ENCODE measurements around the gene LYST. TPM values are rescaled to one million over a fixed set of nuclear protein-coding genes. Genes with fewer than 3 reads are reported as not detected.
"Not testable (repeated sequence)": the region's sequence is repeated elsewhere in the genome, so short reads cannot be mapped to it uniquely, and the experiment has no call there.

LYST gene
- total RNA-seq, 1 donor from 2014 or later, result 11.4 TPM

DNA sequence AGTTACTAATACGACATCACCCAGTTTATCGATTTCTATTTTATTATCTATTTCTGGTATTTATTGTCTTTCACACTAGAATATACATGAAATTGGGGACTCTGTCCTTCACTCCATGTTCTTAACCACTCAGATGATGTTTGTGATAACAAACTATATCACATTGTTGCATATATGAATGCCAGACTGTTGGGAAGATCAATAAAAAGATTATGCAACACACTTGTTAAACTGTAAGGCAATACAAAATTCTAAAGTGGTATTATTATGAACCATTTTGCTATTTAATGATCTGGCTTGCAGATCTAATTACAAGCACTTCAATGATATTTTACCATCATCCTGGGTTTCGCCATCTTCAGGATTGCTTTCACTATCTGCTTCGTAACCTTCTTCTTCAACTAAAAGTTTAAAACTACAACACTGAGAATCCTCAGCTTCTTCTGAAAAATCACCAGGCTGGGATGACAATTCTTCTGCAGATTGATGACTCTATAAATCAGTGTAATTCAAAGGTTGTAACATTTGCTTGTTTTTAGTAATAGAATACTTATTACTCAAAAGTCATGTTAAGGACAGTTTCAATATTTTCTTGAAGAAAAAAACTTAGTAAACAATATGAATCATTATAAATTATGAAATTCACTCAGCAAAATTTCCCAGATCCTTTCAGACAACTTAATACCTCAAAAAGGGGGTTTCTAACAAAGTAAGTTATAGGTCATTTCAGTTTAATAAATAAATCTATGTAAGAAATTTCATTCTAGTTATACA is 63.9 kb downstream of the LYST start:
- peaks cover 3% of the 10 kb centered on the region for H3K36me3 Mint-ChIP-seq (ENCODE audit: insufficient read depth)
- DNase-seq (ENCODE audit: low spot score, unreplicated experiment), result no peak
- TF ChIP-seq, protein P1, sequence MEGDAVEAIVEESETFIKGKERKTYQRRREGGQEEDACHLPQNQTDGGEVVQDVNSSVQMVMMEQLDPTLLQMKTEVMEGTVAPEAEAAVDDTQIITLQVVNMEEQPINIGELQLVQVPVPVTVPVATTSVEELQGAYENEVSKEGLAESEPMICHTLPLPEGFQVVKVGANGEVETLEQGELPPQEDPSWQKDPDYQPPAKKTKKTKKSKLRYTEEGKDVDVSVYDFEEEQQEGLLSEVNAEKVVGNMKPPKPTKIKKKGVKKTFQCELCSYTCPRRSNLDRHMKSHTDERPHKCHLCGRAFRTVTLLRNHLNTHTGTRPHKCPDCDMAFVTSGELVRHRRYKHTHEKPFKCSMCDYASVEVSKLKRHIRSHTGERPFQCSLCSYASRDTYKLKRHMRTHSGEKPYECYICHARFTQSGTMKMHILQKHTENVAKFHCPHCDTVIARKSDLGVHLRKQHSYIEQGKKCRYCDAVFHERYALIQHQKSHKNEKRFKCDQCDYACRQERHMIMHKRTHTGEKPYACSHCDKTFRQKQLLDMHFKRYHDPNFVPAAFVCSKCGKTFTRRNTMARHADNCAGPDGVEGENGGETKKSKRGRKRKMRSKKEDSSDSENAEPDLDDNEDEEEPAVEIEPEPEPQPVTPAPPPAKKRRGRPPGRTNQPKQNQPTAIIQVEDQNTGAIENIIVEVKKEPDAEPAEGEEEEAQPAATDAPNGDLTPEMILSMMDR (IDR thresholded peaks at IDR 0.05; ENCODE audit: unreplicated experiment), result no peak
- no peaks in the 10 kb centered on the region for H3K27me3 Mint-ChIP-seq
- no peak overlapping the region for H3K4me3 Mint-ChIP-seq (ENCODE audit: low read depth)
- H3K9me3 Mint-ChIP-seq (ENCODE audit: low read depth), result no peaks in the 10 kb centered on the region
- no peak overlapping the region for H3K27ac Mint-ChIP-seq
- H3K4me1 Mint-ChIP-seq (ENCODE audit: low read depth), result no peaks in the 10 kb centered on the region

DNA sequence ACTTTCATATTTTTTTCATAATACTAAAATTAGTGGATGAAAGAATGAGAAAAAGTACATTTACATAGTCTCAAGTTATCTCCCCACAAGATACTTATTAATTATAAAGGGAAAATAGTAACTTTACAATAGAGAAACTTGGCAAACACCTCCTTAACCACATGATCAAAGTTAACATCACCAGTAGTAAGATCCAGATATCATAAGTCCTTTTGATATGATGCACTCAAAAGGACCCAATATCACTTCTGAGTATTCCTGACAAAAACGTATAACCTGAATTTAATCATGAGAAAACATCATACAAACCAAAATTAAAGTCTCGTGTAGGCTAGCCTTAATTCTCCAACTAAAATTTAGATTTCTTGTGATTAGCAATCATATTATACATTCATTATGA is 67.4 kb downstream of the LYST start:
- H3K4me1 Mint-ChIP-seq (ENCODE audit: low read depth), result no peaks in the 10 kb centered on the region
- no peaks in the 10 kb centered on the region for H3K9me3 Mint-ChIP-seq (ENCODE audit: low read depth)
- no peaks in the 10 kb centered on the region for H3K27me3 Mint-ChIP-seq
- H3K27ac Mint-ChIP-seq, result no peak overlapping the region
- peaks cover 8% of the 10 kb centered on the region for H3K36me3 Mint-ChIP-seq (ENCODE audit: insufficient read depth)
- no peak for DNase-seq (ENCODE audit: low spot score, unreplicated experiment)
- no peak overlapping the region for H3K4me3 Mint-ChIP-seq (ENCODE audit: low read depth)
- TF ChIP-seq, protein P1 (IDR thresholded peaks at IDR 0.05; ENCODE audit: unreplicated experiment), result no peak

DNA sequence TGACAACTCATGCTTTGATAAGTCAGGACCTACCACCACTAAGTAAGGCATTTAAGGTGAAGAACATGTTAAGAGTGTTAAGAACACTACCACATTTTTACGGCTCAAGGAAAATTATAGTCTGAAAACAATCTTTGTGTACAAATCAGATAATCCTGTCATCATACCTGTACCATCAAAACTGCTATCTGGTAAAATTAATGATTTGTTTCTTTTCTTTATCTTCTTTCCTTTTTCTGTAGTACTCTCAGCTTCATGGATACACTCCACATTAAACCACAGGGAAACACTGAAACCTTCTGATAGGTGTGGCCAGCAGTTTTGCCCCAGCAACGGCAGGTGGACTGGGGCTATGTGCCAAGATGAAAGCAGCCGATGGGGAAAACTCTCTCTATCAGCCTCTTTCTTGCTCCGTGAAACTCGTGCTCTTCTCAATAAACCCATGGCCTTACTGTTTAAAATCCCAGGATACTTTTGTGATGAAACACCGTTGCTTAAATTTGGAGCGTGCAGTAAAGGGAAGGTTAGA is 75.1 kb downstream of the LYST start:
- Mint-ChIP-seq H3K27ac (no peak overlapping the region), H3K4me3 (ENCODE audit: low read depth) (no peak overlapping the region), H3K4me1 (ENCODE audit: low read depth) (peaks cover 1% of the 10 kb centered on the region), H3K9me3 (ENCODE audit: low read depth) (no peaks in the 10 kb centered on the region), H3K36me3 (ENCODE audit: insufficient read depth) (peaks cover 4% of the 10 kb centered on the region), H3K27me3 (no peaks in the 10 kb centered on the region)
- no peak for DNase-seq (ENCODE audit: low spot score, unreplicated experiment)
- TF ChIP-seq, protein P1 (IDR thresholded peaks at IDR 0.05; ENCODE audit: unreplicated experiment), result no peak

DNA sequence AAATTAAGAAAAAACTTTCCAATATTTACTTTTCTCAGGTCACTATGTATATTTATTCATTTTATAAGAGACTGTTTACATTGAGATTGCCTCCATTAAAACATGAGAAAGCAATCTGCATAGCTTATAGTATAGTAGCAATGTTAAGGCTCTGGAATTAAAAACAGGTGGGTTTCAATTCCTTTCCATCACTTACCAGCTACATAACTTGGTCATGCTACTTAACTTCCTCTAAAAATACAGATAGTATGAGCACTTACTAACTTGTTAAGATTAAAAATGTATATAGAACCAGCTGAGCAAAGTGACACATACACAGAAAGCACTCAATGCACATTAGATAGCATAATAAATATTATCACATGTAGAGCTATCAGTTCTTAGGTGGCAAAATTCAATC is 76.6 kb downstream of the LYST start:
- DNase-seq (ENCODE audit: low spot score, unreplicated experiment), result no peak
- Mint-ChIP-seq H3K36me3 (ENCODE audit: insufficient read depth) (peaks cover 2% of the 10 kb centered on the region), H3K27ac (no peak overlapping the region), H3K9me3 (ENCODE audit: low read depth) (no peaks in the 10 kb centered on the region), H3K4me3 (ENCODE audit: low read depth) (no peak overlapping the region), H3K27me3 (no peaks in the 10 kb centered on the region), H3K4me1 (ENCODE audit: low read depth) (peaks cover 1% of the 10 kb centered on the region)
- TF ChIP-seq, protein P1 (IDR thresholded peaks at IDR 0.05; ENCODE audit: unreplicated experiment), result no peak

DNA sequence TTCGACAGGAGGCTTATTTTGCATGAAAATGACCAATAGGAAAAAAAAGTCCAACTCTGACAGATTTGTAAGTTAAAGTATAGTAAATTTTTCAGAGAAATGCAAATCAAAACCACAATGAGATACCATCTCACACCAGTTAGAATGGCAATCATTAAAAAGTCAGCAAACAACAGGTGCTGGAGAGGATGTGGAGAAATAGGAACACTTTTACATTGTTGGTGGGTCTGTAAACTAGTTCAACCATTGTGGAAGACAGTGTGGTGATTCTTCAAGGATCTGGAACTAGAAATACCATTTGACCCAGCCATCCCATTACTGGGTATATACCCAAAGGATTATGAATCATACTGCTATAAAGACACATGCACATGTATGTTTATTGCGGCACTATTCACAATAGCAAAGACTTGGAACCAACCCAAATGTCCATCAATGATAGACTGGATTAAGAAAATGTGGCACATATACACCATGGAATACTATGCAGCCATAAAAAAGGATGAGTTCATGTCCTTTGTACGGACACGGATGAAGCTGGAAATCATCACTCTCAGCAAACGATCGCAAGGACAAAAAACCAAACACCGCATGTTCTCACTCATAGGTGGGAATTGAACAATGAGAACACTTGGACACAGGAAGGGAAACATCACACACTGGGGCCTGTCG is 80.3 kb downstream of the LYST start:
- not testable (repeated sequence) for DNase-seq (ENCODE audit: low spot score, unreplicated experiment); H3K4me3 Mint-ChIP-seq (ENCODE audit: low read depth); H3K9me3 Mint-ChIP-seq (ENCODE audit: low read depth); H3K4me1 Mint-ChIP-seq (ENCODE audit: low read depth); H3K36me3 Mint-ChIP-seq (ENCODE audit: insufficient read depth); H3K27ac Mint-ChIP-seq; H3K27me3 Mint-ChIP-seq

Measured in progenitor cell of endocrine pancreas (in vitro differentiated cells).